Measurements from ENCODE around the gene LRPAP1.

Gene LRPAP1

DNA sequence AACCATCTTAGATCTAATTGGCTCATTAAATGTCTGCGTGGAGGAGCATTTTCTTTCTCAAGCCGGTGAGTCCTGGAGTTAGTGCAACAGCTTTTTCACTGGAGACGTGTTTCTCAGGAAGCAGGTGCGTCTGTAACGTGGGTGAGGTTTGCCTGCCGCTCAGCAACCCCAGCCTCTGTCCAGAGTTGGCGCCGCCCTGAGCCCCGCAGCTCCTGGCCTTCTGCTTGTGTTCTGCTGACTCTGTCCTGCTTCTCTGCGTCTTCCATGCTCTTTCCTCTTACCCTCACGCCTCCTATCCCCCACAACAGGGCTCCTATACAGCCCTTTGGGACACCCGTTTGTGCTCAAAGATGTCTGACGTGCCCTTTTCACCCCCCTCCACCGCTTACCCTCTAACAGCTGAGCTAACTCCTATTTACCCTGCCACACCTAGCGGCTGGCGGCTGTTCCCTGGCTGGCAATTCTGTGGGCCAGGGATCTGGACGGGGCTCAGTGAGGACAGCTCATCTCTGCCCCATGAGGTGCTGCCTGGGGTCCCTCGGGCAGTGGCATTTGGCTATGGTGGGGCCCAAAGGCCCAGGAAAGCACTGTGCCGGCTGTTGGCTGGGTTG, 50.3 kb downstream of the LRPAP1 start:
- no peak for TF ChIP-seq EZH2phosphoT487 (IDR thresholded peaks at IDR 0.05; ENCODE audit: borderline replicate concordance)
- TF ChIP-seq, protein P1, sequence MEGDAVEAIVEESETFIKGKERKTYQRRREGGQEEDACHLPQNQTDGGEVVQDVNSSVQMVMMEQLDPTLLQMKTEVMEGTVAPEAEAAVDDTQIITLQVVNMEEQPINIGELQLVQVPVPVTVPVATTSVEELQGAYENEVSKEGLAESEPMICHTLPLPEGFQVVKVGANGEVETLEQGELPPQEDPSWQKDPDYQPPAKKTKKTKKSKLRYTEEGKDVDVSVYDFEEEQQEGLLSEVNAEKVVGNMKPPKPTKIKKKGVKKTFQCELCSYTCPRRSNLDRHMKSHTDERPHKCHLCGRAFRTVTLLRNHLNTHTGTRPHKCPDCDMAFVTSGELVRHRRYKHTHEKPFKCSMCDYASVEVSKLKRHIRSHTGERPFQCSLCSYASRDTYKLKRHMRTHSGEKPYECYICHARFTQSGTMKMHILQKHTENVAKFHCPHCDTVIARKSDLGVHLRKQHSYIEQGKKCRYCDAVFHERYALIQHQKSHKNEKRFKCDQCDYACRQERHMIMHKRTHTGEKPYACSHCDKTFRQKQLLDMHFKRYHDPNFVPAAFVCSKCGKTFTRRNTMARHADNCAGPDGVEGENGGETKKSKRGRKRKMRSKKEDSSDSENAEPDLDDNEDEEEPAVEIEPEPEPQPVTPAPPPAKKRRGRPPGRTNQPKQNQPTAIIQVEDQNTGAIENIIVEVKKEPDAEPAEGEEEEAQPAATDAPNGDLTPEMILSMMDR (conservative IDR thresholded peaks at IDR 0.05; ENCODE audit: low read length) = no peak
- Histone ChIP-seq H2AFZ (ENCODE audit: low read length) (no peak overlapping the region), H3K9me2 (replicated peaks; ENCODE audit: low read depth, low read length) (no peaks in the 10 kb centered on the region), H3K4me1 (ENCODE audit: insufficient read depth, low read length, poor library complexity, severe bottlenecking) (no peaks in the 10 kb centered on the region), H3K9me3 (ENCODE audit: insufficient read depth, low read depth, low read length) (no peaks in the 10 kb centered on the region), H3K4me3 (ENCODE audit: low read length, poor library complexity, severe bottlenecking) (no peak overlapping the region), H3K4me2 (ENCODE audit: low read depth, low read length, poor library complexity, severe bottlenecking) (no peak overlapping the region), H3K9ac (ENCODE audit: low read depth, low read length, poor library complexity, severe bottlenecking) (no peak overlapping the region), H3K79me2 (ENCODE audit: insufficient read depth, low read length) (no peaks in the 10 kb centered on the region), H3F3A (ENCODE audit: low read depth) (no peaks in the 10 kb centered on the region), H3K36me3 (ENCODE audit: insufficient read depth, low read length) (no peaks in the 10 kb centered on the region), H3K27me3 (ENCODE audit: insufficient read depth, low read length, poor library complexity, severe bottlenecking) (no peaks in the 10 kb centered on the region), H4K20me1 (ENCODE audit: insufficient read depth, low read length, poor library complexity, severe bottlenecking) (no peaks in the 10 kb centered on the region)

DNA sequence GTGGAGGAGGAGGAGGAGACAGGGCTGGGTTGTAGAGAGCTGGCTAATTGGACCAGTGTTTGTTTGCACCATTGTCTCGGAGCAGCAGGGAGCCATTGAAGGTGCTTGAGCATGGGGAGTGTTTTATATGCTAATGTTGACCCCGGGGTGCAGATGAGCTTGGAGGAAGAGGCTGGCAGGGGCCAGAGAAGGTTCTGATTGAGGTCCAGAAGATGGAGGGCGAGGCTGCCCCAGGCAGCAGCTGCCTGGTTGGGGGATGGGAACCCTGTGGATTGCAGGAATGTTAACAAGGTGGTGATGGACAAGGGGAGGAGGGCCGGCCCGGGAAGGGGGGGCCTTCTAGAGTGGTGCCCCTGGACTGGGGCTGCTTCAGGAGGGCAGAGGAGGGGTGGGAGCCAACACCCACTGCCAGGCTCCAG, 51.1 kb downstream of the LRPAP1 start:
- Histone ChIP-seq H4K20me1 (ENCODE audit: insufficient read depth, low read length, poor library complexity, severe bottlenecking) (no peaks in the 10 kb centered on the region), H3K27me3 (ENCODE audit: insufficient read depth, low read length, poor library complexity, severe bottlenecking) (no peaks in the 10 kb centered on the region), H3K36me3 (ENCODE audit: insufficient read depth, low read length) (no peaks in the 10 kb centered on the region), H3K4me2 (ENCODE audit: low read depth, low read length, poor library complexity, severe bottlenecking) (no peak overlapping the region), H3K4me1 (ENCODE audit: insufficient read depth, low read length, poor library complexity, severe bottlenecking) (no peaks in the 10 kb centered on the region), H3K4me3 (ENCODE audit: low read length, poor library complexity, severe bottlenecking) (no peak overlapping the region), H2AFZ (ENCODE audit: low read length) (0 out of 2 replicates have a peak overlapping the region, but pooled peaks have one; percentile 15), H3K9me2 (replicated peaks; ENCODE audit: low read depth, low read length) (no peaks in the 10 kb centered on the region), H3K79me2 (ENCODE audit: insufficient read depth, low read length) (no peaks in the 10 kb centered on the region), H3F3A (ENCODE audit: low read depth) (no peaks in the 10 kb centered on the region), H3K9ac (ENCODE audit: low read depth, low read length, poor library complexity, severe bottlenecking) (no peak overlapping the region), H3K9me3 (ENCODE audit: insufficient read depth, low read depth, low read length) (no peaks in the 10 kb centered on the region)
- TF ChIP-seq, protein P1 (conservative IDR thresholded peaks at IDR 0.05; ENCODE audit: low read length) = no peak
- no peak for TF ChIP-seq EZH2phosphoT487 (IDR thresholded peaks at IDR 0.05; ENCODE audit: borderline replicate concordance)

DNA sequence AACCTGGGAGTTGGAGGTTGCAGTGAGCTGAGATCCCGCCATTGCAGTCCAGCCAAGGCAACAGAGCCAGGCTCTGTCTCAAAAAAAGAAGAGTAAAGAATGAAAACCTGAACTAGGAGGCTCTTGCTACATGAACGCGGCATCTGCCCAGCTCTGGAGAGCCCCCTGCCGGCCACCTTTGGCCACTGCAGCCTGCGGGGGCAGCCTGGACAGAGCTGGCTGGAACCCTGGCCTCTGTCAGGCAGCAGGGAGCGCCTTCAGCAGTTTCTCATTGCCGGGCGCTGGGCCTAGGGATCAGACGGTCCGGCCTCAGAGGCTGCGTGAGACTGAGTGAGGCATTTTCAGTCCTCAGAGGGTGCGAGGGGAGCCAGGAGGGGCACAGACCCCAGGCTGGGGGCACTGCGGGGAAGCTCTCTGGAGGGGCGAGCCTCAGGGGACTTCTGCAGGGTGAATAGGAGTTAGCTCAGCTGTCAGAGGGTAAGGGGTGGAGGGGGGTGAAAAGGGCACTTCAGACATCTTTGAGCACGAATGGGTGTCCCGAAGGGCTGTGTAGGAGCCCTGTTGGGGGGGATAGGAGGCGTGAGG, 51.6 kb downstream of the LRPAP1 start:
- Histone ChIP-seq H3K4me3 (ENCODE audit: low read length, poor library complexity, severe bottlenecking) (no peak overlapping the region), H3K9ac (ENCODE audit: low read depth, low read length, poor library complexity, severe bottlenecking) (no peak overlapping the region), H3F3A (ENCODE audit: low read depth) (no peaks in the 10 kb centered on the region), H3K9me3 (ENCODE audit: insufficient read depth, low read depth, low read length) (no peaks in the 10 kb centered on the region), H3K36me3 (ENCODE audit: insufficient read depth, low read length) (no peaks in the 10 kb centered on the region), H3K4me1 (ENCODE audit: insufficient read depth, low read length, poor library complexity, severe bottlenecking) (no peaks in the 10 kb centered on the region), H3K9me2 (replicated peaks; ENCODE audit: low read depth, low read length) (no peaks in the 10 kb centered on the region), H3K79me2 (ENCODE audit: insufficient read depth, low read length) (no peaks in the 10 kb centered on the region), H3K4me2 (ENCODE audit: low read depth, low read length, poor library complexity, severe bottlenecking) (no peak overlapping the region), H4K20me1 (ENCODE audit: insufficient read depth, low read length, poor library complexity, severe bottlenecking) (no peaks in the 10 kb centered on the region), H2AFZ (ENCODE audit: low read length) (0 out of 2 replicates have a peak overlapping the region, but pooled peaks have one; percentile 20), H3K27me3 (ENCODE audit: insufficient read depth, low read length, poor library complexity, severe bottlenecking) (no peaks in the 10 kb centered on the region)
- TF ChIP-seq EZH2phosphoT487 (IDR thresholded peaks at IDR 0.05; ENCODE audit: borderline replicate concordance) = no peak
- TF ChIP-seq, protein P1 (conservative IDR thresholded peaks at IDR 0.05; ENCODE audit: low read length) = peak; percentile 95
